ENCODE measurements around the gene MT1G.
"Not testable (repeated sequence)": the region's sequence is repeated elsewhere in the genome, so short reads cannot be mapped to it uniquely, and the experiment has no call there.

The MT1G gene

GRCh38 chr16:56637814-56638750, 29.8 kb downstream of the MT1G start, which contains the start of gene MT1A:
TSS of gene MT1A (plus strand) at chr16:56638666. CDS start at chr16:56638739, 73 bp downstream.
- DNase-seq (ENCODE audit: low spot score), result no peak

GRCh38 chr16:56636616-56637413, 31.1 kb downstream of the MT1G start:
- no peak for DNase-seq (ENCODE audit: low spot score)

DNA sequence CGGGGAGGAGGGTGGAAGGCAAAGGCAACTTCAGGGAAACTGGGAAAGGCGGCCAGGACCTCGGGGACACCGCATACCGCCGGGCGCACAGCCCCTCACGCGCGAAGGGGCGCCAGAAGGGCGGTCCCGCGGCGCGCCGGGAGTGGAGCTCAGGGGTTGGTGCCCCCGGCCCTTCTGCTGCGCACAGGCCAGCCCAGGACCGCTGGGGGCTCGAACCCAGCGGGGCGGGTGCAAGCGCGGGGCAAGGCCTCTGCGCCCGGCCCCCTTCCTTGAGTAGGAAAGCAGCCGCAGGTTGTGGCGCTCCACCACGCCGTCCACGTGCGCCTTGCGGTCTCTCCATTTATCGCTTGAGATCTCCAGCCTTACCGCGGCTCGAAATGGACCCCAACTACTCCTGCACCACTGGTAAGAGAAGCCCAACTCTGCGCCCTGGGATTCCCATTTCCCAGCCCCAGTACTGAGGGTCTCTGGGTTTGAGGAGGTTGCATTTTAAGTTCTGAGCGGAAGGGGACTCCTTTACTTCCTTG, 32.4 kb downstream of the MT1G start:
- DNase-seq (ENCODE audit: low spot score), result no peak

DNA sequence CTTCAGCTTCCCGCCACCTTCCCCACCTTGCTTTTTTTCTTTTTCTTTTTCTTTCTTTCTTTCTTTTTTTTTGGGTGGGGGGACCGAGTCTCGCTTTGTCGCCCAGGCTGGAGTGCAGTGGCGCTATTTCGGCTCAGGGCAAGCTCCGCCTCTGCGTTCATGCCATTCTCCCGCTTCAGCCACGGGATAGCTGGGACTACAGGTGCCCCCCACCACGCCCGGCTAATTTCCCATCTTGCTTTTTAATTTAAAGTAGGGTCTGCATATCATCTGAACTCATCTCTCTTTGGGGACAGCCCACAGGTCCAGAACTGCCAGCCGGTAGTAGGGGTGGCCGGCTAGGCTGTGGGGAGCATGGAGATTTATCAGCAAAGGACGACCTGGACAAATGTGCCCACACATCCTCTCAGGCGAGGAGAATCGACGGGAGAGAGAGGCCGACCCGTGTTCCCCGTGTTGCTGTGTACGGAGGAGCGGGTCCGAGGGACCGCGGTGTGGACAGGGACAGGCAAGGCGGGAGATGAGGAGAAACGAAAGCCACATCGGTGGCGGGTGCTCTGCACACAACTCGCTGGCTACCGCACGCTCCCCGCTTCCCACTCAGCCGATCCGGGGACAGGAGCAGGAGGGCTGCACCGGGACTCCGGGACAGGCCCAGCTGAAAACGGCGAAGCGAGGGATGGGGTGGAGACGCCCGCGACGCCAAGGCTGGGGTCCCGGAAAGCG, 33.0 kb downstream of the MT1G start:
- DNase-seq (ENCODE audit: low spot score), result no peak

DNA sequence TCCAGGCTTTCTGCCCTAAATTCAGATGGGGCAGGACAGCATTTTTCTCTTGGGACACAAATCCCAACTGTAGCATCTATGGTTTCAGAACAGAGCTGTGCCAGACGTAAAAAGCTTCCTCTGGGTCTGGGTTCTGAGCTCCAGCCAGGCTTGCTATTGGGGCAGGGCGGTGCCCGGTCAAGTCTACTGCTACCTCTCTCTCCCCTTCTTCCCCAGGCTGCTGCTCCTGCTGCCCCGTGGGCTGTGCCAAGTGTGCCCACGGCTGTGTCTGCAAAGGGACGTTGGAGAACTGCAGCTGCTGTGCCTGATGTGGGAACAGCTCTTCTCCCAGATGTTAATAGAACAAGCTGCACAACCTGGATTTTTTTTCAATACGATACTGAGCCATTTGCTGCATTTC, 34.3 kb downstream of the MT1G start:
- DNase-seq (ENCODE audit: low spot score), result no peak

DNA sequence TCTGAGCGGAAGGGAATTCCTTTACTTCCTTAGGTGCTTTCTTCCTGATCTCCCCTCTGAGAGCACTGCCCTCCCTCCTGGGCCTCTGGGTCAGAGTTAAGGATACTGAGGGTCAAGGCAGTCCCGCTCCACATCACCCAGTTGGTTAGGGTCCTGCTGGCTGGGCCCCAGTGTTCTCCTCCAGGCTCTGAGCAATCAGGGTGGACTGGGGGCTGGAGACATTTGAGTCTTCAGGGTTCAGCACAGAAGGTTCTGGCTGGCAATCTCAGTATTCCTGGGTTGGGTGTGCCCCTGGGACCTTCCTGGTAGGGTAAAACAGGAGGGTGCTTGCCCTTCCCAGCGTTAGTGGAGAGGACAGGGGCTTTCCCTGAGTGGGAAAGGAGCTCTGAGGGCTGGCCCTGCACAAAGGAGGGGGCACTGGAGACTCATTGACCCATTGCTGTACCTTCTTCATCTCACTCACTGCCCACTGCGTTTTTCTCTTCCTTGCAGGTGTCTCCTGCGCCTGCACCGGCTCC, 35.0 kb downstream of the MT1G start:
- DNase-seq (ENCODE audit: low spot score), result no peak

GRCh38 chr16:56632156-56632847, 35.6 kb downstream of the MT1G start, which contains the start of gene MT1M:
TSS of gene MT1M (plus strand) at chr16:56632659. CDS start at chr16:56632732, 73 bp downstream.
- DNase-seq (ENCODE audit: low spot score), result no peak

DNA sequence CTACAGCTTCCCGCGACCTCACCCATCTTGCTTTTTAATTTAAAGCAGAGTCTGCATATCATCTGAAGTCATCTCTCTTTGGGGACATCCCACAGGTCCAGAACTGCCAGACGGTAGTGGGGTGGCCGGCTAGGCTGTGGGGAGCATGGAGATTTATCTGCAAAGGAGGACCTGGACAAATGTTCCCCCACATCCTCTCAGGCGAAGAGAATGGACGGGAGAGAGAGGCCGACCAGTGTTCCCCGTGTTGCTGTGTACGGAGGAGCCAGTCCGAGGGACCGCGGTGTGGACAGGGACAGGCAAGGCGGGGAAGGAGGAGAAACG, 36.1 kb downstream of the MT1G start:
- DNase-seq (ENCODE audit: low spot score), result no peak

DNA sequence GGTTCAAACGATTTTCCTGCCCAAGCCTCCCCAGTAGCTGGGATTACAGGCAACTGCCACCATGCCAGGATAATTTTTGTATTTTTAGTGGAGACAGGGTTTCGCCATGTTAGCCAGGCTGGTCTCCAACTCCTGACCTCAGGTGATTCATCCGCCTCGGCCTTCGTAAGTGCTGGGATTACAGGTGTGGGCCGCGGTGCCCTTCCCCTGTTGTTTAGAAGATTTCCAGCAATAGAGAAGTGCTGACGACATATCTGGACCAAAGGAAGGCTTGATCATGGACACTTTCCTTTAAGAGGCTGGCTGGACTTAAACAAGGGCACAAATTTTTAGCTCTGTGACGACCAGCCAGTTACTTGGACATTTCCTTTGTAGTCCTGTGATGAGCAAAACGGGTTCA, 36.7 kb downstream of the MT1G start:
- DNase-seq (ENCODE audit: low spot score), result no peak

- no peak for DNase-seq (ENCODE audit: low spot score)
Measured at GRCh38 chr16:56630134-56630533, 37.7 kb downstream of the MT1G start.

- DNase-seq (ENCODE audit: low spot score), result no peak
Measured at GRCh38 chr16:56629531-56629930, 38.3 kb downstream of the MT1G start.

- no peak for DNase-seq (ENCODE audit: low spot score)
Measured at GRCh38 chr16:56628486-56629350, 39.1 kb downstream of the MT1G start.

GRCh38 chr16:56626685-56627084, 41.2 kb downstream of the MT1G start:
- no peak for DNase-seq (ENCODE audit: low spot score)

DNA sequence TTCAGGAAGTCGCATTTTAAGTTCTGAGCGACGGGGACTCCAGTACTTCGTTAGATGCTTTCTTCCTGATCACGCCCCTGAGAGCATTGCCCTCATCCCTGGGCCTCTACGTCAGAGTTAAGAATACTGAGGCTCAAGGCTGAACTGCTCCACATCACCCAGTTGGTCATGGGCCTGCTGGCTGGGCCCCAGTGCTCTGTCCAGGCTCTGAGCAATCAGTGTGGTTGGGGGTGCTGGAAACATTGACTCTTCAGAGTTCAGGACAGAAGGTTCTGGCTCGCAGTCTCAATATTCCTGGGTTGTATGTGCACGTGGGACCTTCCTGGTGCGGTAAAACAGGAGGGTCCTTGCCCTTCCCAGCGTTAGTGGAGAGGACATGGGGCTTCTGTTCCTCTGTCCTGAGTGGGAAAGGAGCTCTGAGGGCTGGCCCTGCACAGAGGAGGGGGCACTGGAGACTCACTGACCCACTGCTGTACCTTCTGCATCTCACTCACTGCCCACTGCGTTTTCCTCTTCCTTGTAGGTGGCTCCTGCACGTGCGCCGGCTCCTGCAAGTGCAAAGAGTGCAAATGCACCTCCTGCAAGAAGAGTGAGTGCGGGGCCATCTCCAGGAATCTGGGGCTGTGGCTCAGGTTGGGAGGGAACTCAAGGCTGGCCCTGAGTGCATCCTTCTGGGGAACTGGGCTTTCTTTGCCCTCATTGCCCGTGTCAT, 41.8 kb downstream of the MT1G start:
- no peak for DNase-seq (ENCODE audit: low spot score)

DNA sequence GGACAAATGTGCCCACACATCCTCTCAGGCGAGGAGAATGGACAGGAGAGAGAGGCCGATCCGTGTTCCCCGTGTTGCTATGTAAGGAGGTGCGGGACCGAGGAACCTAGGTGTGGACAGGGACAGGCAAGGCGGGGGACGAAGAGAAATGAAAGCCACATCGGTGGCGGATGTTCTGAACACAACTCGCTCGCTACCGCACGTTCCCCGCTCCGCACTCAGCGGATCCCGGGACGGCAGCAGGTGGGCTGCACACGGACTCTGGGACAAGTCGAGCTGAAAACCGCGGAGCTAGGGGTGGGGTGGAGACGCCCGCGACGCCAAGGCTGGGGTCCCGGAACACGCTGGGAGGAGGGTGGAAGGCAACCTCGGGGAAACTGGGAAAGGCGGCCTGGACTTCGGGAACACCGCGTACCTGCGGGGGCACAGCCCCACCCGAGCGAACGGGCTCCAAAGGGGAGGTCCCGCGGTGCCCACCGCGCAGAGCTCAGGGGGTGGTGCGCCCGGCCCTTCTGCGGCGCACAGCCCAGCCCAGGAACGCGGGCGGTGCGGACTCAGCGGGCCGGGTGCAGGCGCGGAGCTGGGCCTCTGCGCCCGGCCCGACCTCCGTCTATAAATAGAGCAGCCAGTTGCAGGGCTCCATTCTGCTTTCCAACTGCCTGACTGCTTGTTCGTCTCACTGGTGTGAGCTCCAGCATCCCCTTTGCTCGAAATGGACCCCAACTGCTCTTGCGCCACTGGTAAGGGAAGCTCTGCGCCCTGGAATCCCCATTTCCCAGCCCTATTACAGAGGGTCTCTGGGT, 42.5 kb downstream of the MT1G start, which contains the start of gene MT1E:
Gene MT1E (plus strand): TSS at position 642 of the 803 bp plus-strand sequence. CDS start 71 bp downstream, at position 713.
- no peak for DNase-seq (ENCODE audit: low spot score)

- DNase-seq (ENCODE audit: low spot score), result no peak
Measured at GRCh38 chr16:56623637-56624036, 44.2 kb downstream of the MT1G start.

GRCh38 chr16:56623184-56623583, 44.7 kb downstream of the MT1G start:
- not testable (repeated sequence) for DNase-seq (ENCODE audit: low spot score)

GRCh38 chr16:56621665-56622445, 46.0 kb downstream of the MT1G start:
- DNase-seq (ENCODE audit: low spot score), result not testable (repeated sequence)
